Gastroesophageal sphincter (tissue), 3 donors: ENCODE results near the gene CDAN1.

Experiments used
- EP300 ChIP-seq: sonication (generic); formaldehyde crosslinking; IDR thresholded peaks from one replicate; pipeline ENCODE4 v1.6.1; 2017; ENCODE audit warnings: antibody characterized with exemption, mild to moderate bottlenecking
- POLR2A ChIP-seq, 2 donors: fragments of 450-650 bp; IDR thresholded peaks; one replicate each; pipeline ENCODE4 v1.6.1; 2017; ENCODE audit warnings: antibody characterized with exemption in 2 of 2, mild to moderate bottlenecking in 2 of 2, moderate library complexity in 1 of 2
- POLR2AphosphoS5 ChIP-seq: sonication (generic); formaldehyde crosslinking; IDR thresholded peaks from one replicate; pipeline ENCODE4 v1.6.1; 2017; ENCODE audit warnings: antibody characterized with exemption
- TF ChIP-seq, protein P1 (sequence below), 4 experiments: fragments of 200-600 bp in 2 of 4; fragments of 450-650 bp in 2 of 4; sonication (generic) in 1 of 4; IDR thresholded peaks; one replicate each; pipeline ENCODE4 v1.5.1; 2017 to 2019; ENCODE audit warnings: antibody characterized with exemption in 4 of 4, mild to moderate bottlenecking in 2 of 4, moderate library complexity in 2 of 4

DNA sequence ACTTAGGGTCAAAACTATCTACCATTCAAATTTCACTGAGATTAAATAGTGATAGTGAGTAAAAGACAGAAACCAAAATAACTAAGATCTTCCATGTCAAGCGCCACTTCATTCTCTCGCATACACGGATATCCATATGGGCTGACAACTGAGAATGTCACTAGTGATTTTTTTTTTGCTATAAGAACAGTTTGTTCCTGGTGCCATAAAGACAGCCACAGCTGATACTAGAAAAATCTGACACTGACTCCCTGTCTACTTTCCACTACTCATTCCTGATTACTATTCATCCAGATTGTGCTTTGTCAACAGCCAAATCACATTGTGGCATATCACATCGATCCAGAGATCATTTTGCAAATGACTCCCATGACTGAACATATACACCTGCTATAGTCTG is 45.8 kb upstream of the CDAN1 start:
- TF ChIP-seq, protein P1, sequence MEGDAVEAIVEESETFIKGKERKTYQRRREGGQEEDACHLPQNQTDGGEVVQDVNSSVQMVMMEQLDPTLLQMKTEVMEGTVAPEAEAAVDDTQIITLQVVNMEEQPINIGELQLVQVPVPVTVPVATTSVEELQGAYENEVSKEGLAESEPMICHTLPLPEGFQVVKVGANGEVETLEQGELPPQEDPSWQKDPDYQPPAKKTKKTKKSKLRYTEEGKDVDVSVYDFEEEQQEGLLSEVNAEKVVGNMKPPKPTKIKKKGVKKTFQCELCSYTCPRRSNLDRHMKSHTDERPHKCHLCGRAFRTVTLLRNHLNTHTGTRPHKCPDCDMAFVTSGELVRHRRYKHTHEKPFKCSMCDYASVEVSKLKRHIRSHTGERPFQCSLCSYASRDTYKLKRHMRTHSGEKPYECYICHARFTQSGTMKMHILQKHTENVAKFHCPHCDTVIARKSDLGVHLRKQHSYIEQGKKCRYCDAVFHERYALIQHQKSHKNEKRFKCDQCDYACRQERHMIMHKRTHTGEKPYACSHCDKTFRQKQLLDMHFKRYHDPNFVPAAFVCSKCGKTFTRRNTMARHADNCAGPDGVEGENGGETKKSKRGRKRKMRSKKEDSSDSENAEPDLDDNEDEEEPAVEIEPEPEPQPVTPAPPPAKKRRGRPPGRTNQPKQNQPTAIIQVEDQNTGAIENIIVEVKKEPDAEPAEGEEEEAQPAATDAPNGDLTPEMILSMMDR (IDR thresholded peaks at IDR 0.05) = no peak
- no peak for TF ChIP-seq POLR2AphosphoS5
- TF ChIP-seq POLR2A (IDR thresholded peaks at IDR 0.05) = no peak
- no peak for TF ChIP-seq EP300
